Myocyte (in vitro differentiated cells): Measurements from ENCODE around the gene ODF2L. TPM values are rescaled to one million over a fixed set of nuclear protein-coding genes. Genes with fewer than 3 reads are reported as not detected.

Experiments used
- DNase-seq: peaks from one replicate; pipeline ENCODE4 v3.0.0-alpha.2; 2012; ENCODE audit warnings: low read depth
- microRNA-seq: library from miRNA; unstranded; fragments of <30 nt; microRNA quantifications from one replicate; pipeline ENCODE4, GENCODE V29; 2016
- total RNA-seq: library from RNA; depleted of rRNA; stranded (reverse); fragments of >200 nt; gene quantifications from 2 replicates; pipeline ENCODE4 v1.2.3, GENCODE V29; 2014

Gene ODF2L
- total RNA-seq, 1 donor from 2014 or later, result 14.7 TPM

DNA sequence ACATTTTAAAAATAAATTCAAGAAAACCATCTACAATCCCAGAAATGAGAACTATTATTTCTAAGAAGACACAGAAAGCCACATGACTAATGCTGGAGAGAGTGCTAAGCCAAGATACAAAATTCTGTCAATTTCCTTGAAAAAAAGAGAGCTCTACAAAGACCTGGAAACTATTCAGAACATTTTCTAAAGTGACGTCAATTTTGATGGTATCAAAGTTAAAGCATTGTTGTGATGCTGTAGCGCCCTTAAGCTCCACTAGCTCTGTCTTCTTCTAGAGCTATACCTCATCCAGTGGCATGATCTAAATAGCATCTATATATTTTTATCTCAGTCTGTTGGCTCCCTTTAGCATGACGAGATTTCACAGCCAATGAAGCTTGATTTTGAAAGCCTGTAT is 73.9 kb downstream of the ODF2L start:
- DNase-seq, result no peak

DNA sequence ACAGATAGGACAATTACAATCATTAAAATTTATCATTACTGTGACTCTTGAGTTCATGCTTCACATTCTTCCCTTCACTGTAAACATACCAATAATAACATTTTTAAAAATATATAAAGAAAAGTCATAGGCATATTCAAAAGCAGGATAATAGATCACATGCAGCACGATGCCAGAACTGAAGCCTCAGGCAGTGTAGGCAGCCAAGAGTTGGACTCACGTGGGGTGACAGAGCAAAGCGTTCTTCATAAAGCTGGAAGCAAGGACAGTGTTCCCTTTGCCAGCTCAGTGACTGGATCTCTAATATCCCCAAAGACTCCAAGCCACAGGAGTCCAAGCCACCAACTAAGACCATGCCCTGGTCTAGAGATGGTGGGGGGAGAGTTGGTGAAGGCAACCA is 77.7 kb downstream of the ODF2L start:
- DNase-seq, result no peak

DNA sequence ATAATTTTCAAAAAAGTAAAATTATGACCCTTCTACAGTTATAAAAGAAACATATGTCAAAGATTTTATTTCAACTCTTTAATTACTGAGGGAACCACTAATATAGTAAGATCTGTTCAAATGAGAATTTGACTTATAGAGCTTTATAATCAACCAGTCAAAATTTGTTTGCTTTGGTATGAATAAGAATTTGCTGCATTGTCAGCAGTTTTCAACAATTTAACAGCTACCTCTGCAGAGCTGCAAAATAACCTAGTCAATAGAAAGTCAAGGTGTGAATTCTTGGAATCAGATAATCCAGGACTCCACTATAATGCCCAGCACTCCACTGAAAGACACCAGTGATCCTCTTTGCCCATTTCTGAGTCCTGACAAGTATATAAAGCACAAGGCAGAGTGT is 78.2 kb downstream of the ODF2L start:
- no peak for DNase-seq

DNA sequence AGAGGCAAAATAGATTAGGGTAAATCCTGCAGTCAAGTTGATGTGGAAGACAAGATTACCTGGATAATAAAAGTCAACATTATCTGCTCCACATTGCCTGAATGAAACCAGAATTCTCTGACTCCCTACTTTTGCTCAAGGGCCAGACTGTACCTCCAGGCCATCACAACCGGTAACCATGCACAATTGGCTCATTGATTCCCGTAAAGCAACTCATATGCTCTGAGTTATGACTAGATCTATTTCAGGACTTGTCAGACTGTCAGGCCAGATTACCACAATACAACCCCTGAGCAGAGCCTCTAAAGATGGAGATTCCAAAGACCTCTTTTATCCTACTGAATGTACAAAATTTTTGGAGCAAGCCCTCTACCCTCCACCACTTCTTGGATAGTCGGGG is 90.4 kb downstream of the ODF2L start:
- DNase-seq, result no peak

DNA sequence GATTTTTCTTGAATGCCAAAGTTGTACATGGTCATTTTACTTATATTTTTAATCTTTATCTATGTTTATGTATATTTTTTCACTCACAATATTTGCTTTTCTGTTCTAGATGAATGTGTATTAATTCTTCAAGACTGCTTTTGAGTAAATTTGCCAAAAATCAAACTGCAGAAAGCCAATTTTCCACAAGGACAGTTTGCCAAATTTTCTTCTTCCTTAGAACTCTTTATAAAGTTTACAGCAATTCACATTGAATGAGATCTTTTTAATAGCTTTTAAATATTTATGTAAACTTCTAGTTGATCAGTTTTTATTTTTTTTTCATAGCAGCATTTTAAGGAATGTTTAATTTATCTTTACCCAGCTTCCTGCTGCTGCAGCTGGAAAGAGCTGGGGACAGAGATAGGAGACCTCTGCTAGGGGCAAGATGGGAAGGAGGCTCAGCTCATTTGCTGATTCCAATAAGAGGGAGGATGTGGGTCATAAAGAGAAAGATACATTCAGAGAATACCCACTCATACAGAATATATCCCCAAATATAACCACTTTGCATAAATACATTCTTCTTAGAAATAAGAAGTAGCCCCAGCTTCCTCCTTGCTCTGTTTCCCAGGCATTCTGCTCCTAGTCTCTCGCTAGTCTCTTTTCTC is 93.0 kb downstream of the ODF2L start:
- no peak for DNase-seq

Small RNA genes lying within 50 kb of the gene (microRNA-seq; reads per million reads assigned to microRNA genes)
- not detected for gene MIR7856

Other genes starting within 250 kb of the ODF2L start
- gene COL24A1, start 239.6 kb downstream of the ODF2L start, total RNA-seq, result 1.3 and 1.7 TPM in 2 replicates
- gene CLCA2, start 27.8 kb upstream of the ODF2L start, total RNA-seq, result 0.62 and 0.83 TPM in 2 replicates
- gene CLCA1, start 72.6 kb upstream of the ODF2L start, total RNA-seq, result not detected in 2 replicates
- gene CLCA4, start 150.8 kb upstream of the ODF2L start, total RNA-seq, result not detected in 2 replicates